Activated CD4-positive, alpha-beta memory T cell treated with anti-CD3 and anti-CD28 coated beads for 36 hours (primary cell): ENCODE results near the gene BRD3OS. TPM values are rescaled to one million over a fixed set of nuclear protein-coding genes. Genes with fewer than 3 reads are reported as not detected.

Experiments used
- CTCF ChIA-PET: fragments of 350-600 bp; sonication (Branson Sonifier 250); formaldehyde crosslinking; loops from one replicate; lab custom pipeline; 2021; ENCODE audit warnings: antibody characterized with exemption, inconsistent platforms; lab: Charles Lee
- POLR2A ChIA-PET: fragments of 350-600 bp; sonication (Branson Sonifier 250); formaldehyde crosslinking; loops from one replicate; lab custom pipeline; 2021; ENCODE audit warnings: antibody characterized with exemption; lab: Charles Lee
- DNase-seq: peaks from one replicate; pipeline ENCODE4 v3.0.0-alpha.2; 2020
- H3K27ac Mint-ChIP-seq: one replicate; pipeline ENCODE4 v1.8.0; 2021; ENCODE audit warnings: mixed read lengths
- H3K27me3 Mint-ChIP-seq: one replicate; pipeline ENCODE4 v1.8.0; 2021; ENCODE audit warnings: mixed read lengths
- H3K36me3 Mint-ChIP-seq: one replicate; pipeline ENCODE4 v1.8.0; 2021; ENCODE audit warnings: mixed read lengths
- H3K4me1 Mint-ChIP-seq: one replicate; pipeline ENCODE4 v1.8.0; 2021; ENCODE audit warnings: low read depth, mixed read lengths
- H3K4me3 Mint-ChIP-seq: one replicate; pipeline ENCODE4 v1.8.0; 2021; ENCODE audit warnings: mild to moderate bottlenecking, mixed read lengths
- H3K9me3 Mint-ChIP-seq: one replicate; pipeline ENCODE4 v1.8.0; 2021; ENCODE audit warnings: mixed read lengths
- intact Hi-C: fragments of 100-400 bp; cut with micrococcal nuclease; formaldehyde crosslinking; loops from one replicate; pipeline ENCODE4 v1.15.1; 2023
- total RNA-seq, 2 experiments: library from RNA; stranded (reverse); gene quantifications; one replicate each; pipeline ENCODE4 v1.2.3, GENCODE V29; 2021

BRD3OS gene
- total RNA-seq, 2 experiments from 2014 or later: 12.6 to 13.2 TPM

- no peaks in the 10 kb centered on the region for H3K36me3 Mint-ChIP-seq
- H3K9me3 Mint-ChIP-seq: no peaks in the 10 kb centered on the region
- H3K27ac Mint-ChIP-seq: no peak overlapping the region
- peaks cover 8% of the 10 kb centered on the region for H3K27me3 Mint-ChIP-seq
- intact Hi-C loops: no loop called here
- H3K4me3 Mint-ChIP-seq: no peak overlapping the region
- H3K4me1 Mint-ChIP-seq: peaks cover 1% of the 10 kb centered on the region
- no peak for DNase-seq
- CTCF ChIA-PET: interaction anchor here (1.4 kb wide), 1 partner anchor 217 kb away, joined by 4 read pairs; no protein-coding TSS in a partner anchor
- POLR2A ChIA-PET: no interaction called here
These were observed 26.2 kb upstream of the BRD3OS start for GRCh38 chr9:133998915-133999595.

GRCh38 chr9:133999851-134000265, 25.4 kb upstream of the BRD3OS start:
- H3K4me3 Mint-ChIP-seq: no peak overlapping the region
- CTCF ChIA-PET: interaction anchor here (1.4 kb wide), 1 partner anchor 218 kb away, joined by 4 read pairs; no protein-coding TSS in a partner anchor
- no peaks in the 10 kb centered on the region for H3K36me3 Mint-ChIP-seq
- H3K27ac Mint-ChIP-seq: no peak overlapping the region
- no peaks in the 10 kb centered on the region for H3K4me1 Mint-ChIP-seq
- POLR2A ChIA-PET: no interaction called here
- H3K27me3 Mint-ChIP-seq: peaks cover 5% of the 10 kb centered on the region
- intact Hi-C loops: no loop called here
- H3K9me3 Mint-ChIP-seq: no peaks in the 10 kb centered on the region
- DNase-seq: no peak

GRCh38 chr9:134002796-134003195, 22.5 kb upstream of the BRD3OS start:
- no peaks in the 10 kb centered on the region for H3K36me3 Mint-ChIP-seq
- no peaks in the 10 kb centered on the region for H3K9me3 Mint-ChIP-seq
- H3K27me3 Mint-ChIP-seq: peaks cover 5% of the 10 kb centered on the region
- DNase-seq: no peak
- no peak overlapping the region for H3K4me3 Mint-ChIP-seq
- CTCF ChIA-PET: no interaction called here
- H3K27ac Mint-ChIP-seq: no peak overlapping the region
- no peaks in the 10 kb centered on the region for H3K4me1 Mint-ChIP-seq
- intact Hi-C loops: no loop called here
- POLR2A ChIA-PET: no interaction called here

GRCh38 chr9:134003237-134003636, 22.0 kb upstream of the BRD3OS start:
- POLR2A ChIA-PET: no interaction called here
- no peak overlapping the region for H3K4me3 Mint-ChIP-seq

GRCh38 chr9:134004131-134004873, 21.0 kb upstream of the BRD3OS start:
- peaks cover 5% of the 10 kb centered on the region for H3K27me3 Mint-ChIP-seq
- no peak overlapping the region for H3K4me3 Mint-ChIP-seq
- CTCF ChIA-PET: interaction anchor here (1.6 kb wide), 1 partner anchor 10 kb away, joined by 7 read pairs; no protein-coding TSS in a partner anchor
- intact Hi-C loops: no loop called here
- DNase-seq: no peak
- H3K9me3 Mint-ChIP-seq: no peaks in the 10 kb centered on the region
- H3K27ac Mint-ChIP-seq: no peak overlapping the region
- POLR2A ChIA-PET: no interaction called here
- H3K36me3 Mint-ChIP-seq: no peaks in the 10 kb centered on the region
- H3K4me1 Mint-ChIP-seq: no peaks in the 10 kb centered on the region

More at GRCh38 chr9:134003237-134003636, 22.0 kb upstream of the BRD3OS start:
- Mint-ChIP-seq H3K9me3 (no peaks in the 10 kb centered on the region), H3K27ac (no peak overlapping the region), H3K27me3 (peaks cover 5% of the 10 kb centered on the region), H3K4me1 (no peaks in the 10 kb centered on the region), H3K36me3 (no peaks in the 10 kb centered on the region)
- intact Hi-C loops: no loop called here
- no peak for DNase-seq
- CTCF ChIA-PET: no interaction called here

GRCh38 chr9:134004881-134005280, 20.4 kb upstream of the BRD3OS start:
- H3K4me1 Mint-ChIP-seq: no peaks in the 10 kb centered on the region
- no peak for DNase-seq
- H3K36me3 Mint-ChIP-seq: no peaks in the 10 kb centered on the region
- H3K4me3 Mint-ChIP-seq: no peak overlapping the region
- no peaks in the 10 kb centered on the region for H3K9me3 Mint-ChIP-seq
- no peak overlapping the region for H3K27ac Mint-ChIP-seq
- intact Hi-C loops: no loop called here
- ChIA-PET CTCF (interaction anchor here (1.6 kb wide), 1 partner anchor 11 kb away, joined by 7 read pairs; no protein-coding TSS in a partner anchor), POLR2A (no interaction called here)
- peaks cover 5% of the 10 kb centered on the region for H3K27me3 Mint-ChIP-seq

GRCh38 chr9:134005381-134005780, 19.9 kb upstream of the BRD3OS start:
- Mint-ChIP-seq H3K36me3 (no peaks in the 10 kb centered on the region), H3K27me3 (peaks cover 5% of the 10 kb centered on the region), H3K4me3 (no peak overlapping the region), H3K27ac (no peak overlapping the region), H3K9me3 (no peaks in the 10 kb centered on the region), H3K4me1 (no peaks in the 10 kb centered on the region)
- DNase-seq: no peak
- POLR2A ChIA-PET: no interaction called here
- intact Hi-C loops: no loop called here
- CTCF ChIA-PET: interaction anchor here (1.6 kb wide), 1 partner anchor 12 kb away, joined by 7 read pairs; no protein-coding TSS in a partner anchor

GRCh38 chr9:134007150-134007549, 18.1 kb upstream of the BRD3OS start:
- Mint-ChIP-seq H3K9me3 (peaks cover 5% of the 10 kb centered on the region), H3K27ac (no peak overlapping the region), H3K27me3 (peaks cover 5% of the 10 kb centered on the region), H3K4me1 (no peaks in the 10 kb centered on the region), H3K4me3 (no peak overlapping the region), H3K36me3 (no peaks in the 10 kb centered on the region)
- ChIA-PET CTCF (interaction anchor here (1.0 to 1.4 kb wide), 2 partner anchors 13 to 92 kb away, joined by 4 to 5 read pairs; no protein-coding TSS in a partner anchor), POLR2A (no interaction called here)
- DNase-seq: no peak
- intact Hi-C loops: no loop called here

- Mint-ChIP-seq H3K9me3 (peaks cover 5% of the 10 kb centered on the region), H3K4me1 (no peaks in the 10 kb centered on the region), H3K36me3 (no peaks in the 10 kb centered on the region), H3K27me3 (peaks cover 2% of the 10 kb centered on the region), H3K27ac (no peak overlapping the region), H3K4me3 (no peak overlapping the region)
- intact Hi-C loops: no loop called here
- DNase-seq: no peak
- CTCF ChIA-PET: interaction anchor here (1.4 kb wide), 1 partner anchor 14 kb away, joined by 5 read pairs; no protein-coding TSS in a partner anchor
- POLR2A ChIA-PET: no interaction called here
These were observed 17.7 kb upstream of the BRD3OS start for GRCh38 chr9:134007571-134007970.

GRCh38 chr9:134010310-134011173, 14.7 kb upstream of the BRD3OS start:
- H3K36me3 Mint-ChIP-seq: no peaks in the 10 kb centered on the region
- no peaks in the 10 kb centered on the region for H3K4me1 Mint-ChIP-seq
- intact Hi-C loops: no loop called here
- H3K27ac Mint-ChIP-seq: no peak overlapping the region
- no peak for DNase-seq
- no peaks in the 10 kb centered on the region for H3K27me3 Mint-ChIP-seq
- ChIA-PET CTCF (no interaction called here), POLR2A (no interaction called here)
- H3K4me3 Mint-ChIP-seq: no peak overlapping the region
- H3K9me3 Mint-ChIP-seq: peaks cover 7% of the 10 kb centered on the region

GRCh38 chr9:134011401-134011800, 13.9 kb upstream of the BRD3OS start:
- Mint-ChIP-seq H3K9me3 (peaks cover 7% of the 10 kb centered on the region), H3K27ac (no peak overlapping the region), H3K36me3 (no peaks in the 10 kb centered on the region), H3K4me1 (no peaks in the 10 kb centered on the region), H3K27me3 (no peaks in the 10 kb centered on the region), H3K4me3 (no peak overlapping the region)
- intact Hi-C loops: no loop called here
- POLR2A ChIA-PET: no interaction called here
- no peak for DNase-seq
- CTCF ChIA-PET: no interaction called here

GRCh38 chr9:134014946-134015345, 10.3 kb upstream of the BRD3OS start:
- H3K4me3 Mint-ChIP-seq: no peak overlapping the region
- H3K36me3 Mint-ChIP-seq: no peaks in the 10 kb centered on the region
- CTCF ChIA-PET: no interaction called here
- intact Hi-C loops: no loop called here
- POLR2A ChIA-PET: no interaction called here
- no peaks in the 10 kb centered on the region for H3K27me3 Mint-ChIP-seq
- peaks cover 7% of the 10 kb centered on the region for H3K9me3 Mint-ChIP-seq
- H3K4me1 Mint-ChIP-seq: no peaks in the 10 kb centered on the region
- no peak for DNase-seq
- no peak overlapping the region for H3K27ac Mint-ChIP-seq
